GM12878 (cell line): ENCODE measurements around the gene SLC15A3. TPM values are rescaled to one million over a fixed set of nuclear protein-coding genes. Genes with fewer than 3 reads are reported as not detected.

Experiments
- ATAC-seq: fragments of 200-7000 bp; cut with Tn5 transposase; 3 replicates; pipeline ENCODE4 v1.9.1; 2020; ENCODE audit warnings: mild to moderate bottlenecking, moderate library complexity
- BruUV-seq: library from RNA; stranded (reverse); fragments of 400-500 nt; replicated peaks from 2 replicates; lab custom pipeline; 2021; lab: Mats Ljungman, UMichigan
- CTCF ChIA-PET: fragments of 300-600 bp; sonication (Branson Sonifier 250); formaldehyde crosslinking; extraction: SDS; loops from one replicate; lab custom pipeline; 2021; ENCODE audit warnings: inconsistent platforms; lab: Yijun Ruan, JAX
- POLR2A ChIA-PET: fragments of 350-600 bp; formaldehyde crosslinking; extraction: SDS; loops from one replicate; lab custom pipeline; 2021; ENCODE audit warnings: inconsistent platforms; lab: Charles Lee
- RAD21 ChIA-PET: fragments of 300-600 bp; sonication (Branson Sonifier 250); formaldehyde crosslinking; loops from one replicate; lab custom pipeline; 2023; ENCODE audit warnings: antibody characterized with exemption; ENCODE audit not compliant: unreplicated experiment; lab: Charles Lee
- SMC1A ChIA-PET: fragments of 300-600 bp; sonication (Branson Sonifier 250); formaldehyde crosslinking; loops from one replicate; lab custom pipeline; 2023; ENCODE audit not compliant: unreplicated experiment, uncharacterized antibody; lab: Charles Lee
- DNase-seq: peaks from one replicate; pipeline ENCODE4 v3.0.0-alpha.2; 2011; ENCODE audit warnings: low read depth, low spot score
- FAIRE-seq: peaks from 3 replicates; lab custom pipeline; 2011; peaks lifted over from hg19 to GRCh38; lab: Jason Lieb, UNC
- H2AFZ ChIP-seq: 2 replicates; pipeline ENCODE4 v1.6.0; 2011; ENCODE audit warnings: low read depth, low read length, control low read depth; ENCODE audit not compliant: control insufficient read depth
- H3K27ac ChIP-seq: 2 replicates; pipeline ENCODE4 v1.5.1; 2011; ENCODE audit warnings: control low read depth; ENCODE audit not compliant: control insufficient read depth, insufficient read depth
- H3K27me3 ChIP-seq, 2 experiments: replicated peaks in 1 of 2; 2 replicates each; pipeline versions ENCODE4 v1.6.0 to v1.6.1; 2011; ENCODE audit warnings: low read length in 1 of 2; ENCODE audit not compliant: control insufficient read depth in 2 of 2, insufficient read depth in 2 of 2
- H3K36me3 ChIP-seq, 2 experiments: 2 replicates each; pipeline ENCODE4 v1.5.1; 2011; ENCODE audit warnings: low read length in 1 of 2; ENCODE audit not compliant: control insufficient read depth in 2 of 2, insufficient read depth in 2 of 2
- H3K4me1 ChIP-seq: 2 replicates; pipeline ENCODE4 v1.6.1; 2011; ENCODE audit warnings: mild to moderate bottlenecking, low read length, moderate library complexity, mixed read lengths; ENCODE audit not compliant: control insufficient read depth, insufficient read depth
- H3K4me2 ChIP-seq: 2 replicates; pipeline ENCODE4 v1.6.0; 2011; ENCODE audit warnings: control low read depth; ENCODE audit not compliant: control insufficient read depth, insufficient read depth
- H3K4me3 ChIP-seq: fragments of 200-600 bp; sonication (generic); 2 replicates; pipeline ENCODE4 v1.5.1; 2016
- H3K79me2 ChIP-seq: 2 replicates; pipeline ENCODE4 v1.6.0; 2011; ENCODE audit warnings: low read length; ENCODE audit not compliant: control insufficient read depth, insufficient read depth
- H3K9ac ChIP-seq: 2 replicates; pipeline ENCODE4 v1.8.0; 2011; ENCODE audit warnings: low read length, control low read depth, mixed read lengths; ENCODE audit not compliant: control insufficient read depth, insufficient read depth
- H3K9me3 ChIP-seq: replicated peaks from 3 replicates; pipeline ENCODE4 v1.5.1; 2011; ENCODE audit warnings: mild to moderate bottlenecking, low read length; ENCODE audit not compliant: control insufficient read depth, insufficient read depth
- H4K20me1 ChIP-seq: 2 replicates; pipeline ENCODE4 v1.6.0; 2011; ENCODE audit not compliant: control insufficient read depth, insufficient read depth
- ASH2L ChIP-seq: fragments of 300-600, 200-600 bp; sonication (generic); IDR thresholded peaks from 2 replicates; pipeline ENCODE4 v1.6.1; 2017; ENCODE audit warnings: low read depth, mild to moderate bottlenecking, borderline replicate concordance
- ATF3 ChIP-seq: IDR thresholded peaks from 2 replicates; pipeline ENCODE4 v1.6.1; 2011; ENCODE audit warnings: low read depth, mild to moderate bottlenecking, low read length, moderate library complexity, borderline replicate concordance; ENCODE audit errors: extremely low read depth
- BHLHE40 ChIP-seq, 2 experiments: fragments of 450-650 bp in 1 of 2; IDR thresholded peaks; 2 replicates each; pipeline ENCODE4 v1.6.1; 2011 to 2017; ENCODE audit warnings: low read depth in 2 of 2, borderline replicate concordance in 1 of 2, improper control_type of control experiment in 1 of 2, low read length in 1 of 2, mild to moderate bottlenecking in 1 of 2
- CBX5 ChIP-seq: sonication (generic); IDR thresholded peaks from 2 replicates; pipeline ENCODE4 v1.6.1; 2016; ENCODE audit warnings: low read depth, moderate library complexity, mild to moderate bottlenecking, inconsistent platforms
- CREM ChIP-seq: IDR thresholded peaks from 2 replicates; pipeline ENCODE4 v1.6.1; 2014; ENCODE audit warnings: antibody characterized with exemption, low read depth
- ESRRA ChIP-seq: IDR thresholded peaks from 2 replicates; pipeline ENCODE4 v1.6.1; 2012; ENCODE audit warnings: mild to moderate bottlenecking, low read length, improper control_type of control experiment
- SIN3A ChIP-seq: IDR thresholded peaks from 2 replicates; pipeline ENCODE4 v1.6.1; 2012; ENCODE audit warnings: low read depth, low read length, improper control_type of control experiment
- WGBS: methylation state at CpG from one replicate; pipeline ENCODE4 v1.1.6; 2016; ENCODE audit warnings: low lambda C conversion rate; ENCODE audit not compliant: insufficient replicate concordance, insufficient coverage; ENCODE audit errors: missing lambda C conversion rate; 5-methylcytosine and 5-hydroxymethylcytosine counted together
- in situ Hi-C: fragments of 300-500 bp; cut with MboI; formaldehyde crosslinking; loops from 9 replicates; pipeline ENCODE4 v1.14.3; 2018; ENCODE audit warnings: mixed read lengths
- intact Hi-C: fragments of 100-400 bp; cut with micrococcal nuclease; formaldehyde crosslinking; loops from one replicate; pipeline ENCODE4 v1.14.2; 2022; ENCODE audit not compliant: unreplicated experiment
- polyA plus RNA-seq, 11 experiments: library from polyadenylated mRNA; depleted of rRNA in 4 of 11; unstranded in 6 of 11; stranded (reverse) in 5 of 11; fragments of >200 nt; fragmentation: Nextera tagmentation in 4 of 11; fragmentation: Illumina TruSeq in 1 of 11; extraction: Ambion mirVana in 4 of 11; extraction: Trizol in 1 of 11; gene quantifications; 1 replicate in 1 of 11; 2 replicates in 10 of 11; pipeline versions ENCODE4 v1.2.1 to v1.2.3, GENCODE V29; 2011 to 2016; ENCODE audit warnings: inconsistent platforms in 2 of 11, missing spikeins in 2 of 11, low read depth in 1 of 11
- total RNA-seq, 4 experiments: library from RNA; depleted of rRNA in 3 of 4; stranded (reverse); fragments of >200 nt in 3 of 4; fragmentation: Illumina TruSeq in 1 of 4; extraction: Trizol in 1 of 4; gene quantifications; 2 replicates each; pipeline versions ENCODE4 v1.2.1 to v1.2.3, GENCODE V29; 2013 to 2021
- TF ChIP-seq, protein P1 (sequence below): fragments of 450-650 bp; IDR thresholded peaks from 2 replicates; pipeline ENCODE4 v1.6.1; 2016; ENCODE audit warnings: mild to moderate bottlenecking
- TF ChIP-seq, protein P2 (sequence below): fragments of 450-650 bp; IDR thresholded peaks from 2 replicates; pipeline ENCODE4 v1.6.1; 2017; ENCODE audit warnings: mild to moderate bottlenecking, low read depth, inconsistent platforms; ENCODE audit not compliant: poor library complexity, severe bottlenecking
- TF ChIP-seq, protein P3 (sequence below): fragments of 150-350 bp; IDR thresholded peaks from 2 replicates; pipeline ENCODE4 v1.6.1; 2016; ENCODE audit warnings: low read depth, low read length
- TF ChIP-seq, protein P4 (sequence below): IDR thresholded peaks from 2 replicates; pipeline ENCODE4 v1.6.1; 2012; ENCODE audit warnings: low read depth, low read length, improper control_type of control experiment

SLC15A3 gene
- total and polyA plus RNA-seq, 10 of the 15 experiments (the other 5 are each of a cell fraction or from before 2014, with no cell fraction given): 17.7 to 102 (median 55.8) TPM

GRCh38 chr11:60890696-60891095, 61.3 kb downstream of the SLC15A3 start:
- intact Hi-C loops: no loop called here
- H3K36me3 ChIP-seq: peaks cover 9 to 26% of the 10 kb centered on the region in 2 experiments

More at GRCh38 chr11:60890696-60891095, 61.3 kb downstream of the SLC15A3 start:
- Histone ChIP-seq H3K27ac (no peak overlapping the region), H3K4me1 (no peaks in the 10 kb centered on the region), H4K20me1 (no peaks in the 10 kb centered on the region), H3K27me3 (no peaks in the 10 kb centered on the region), H3K4me3 (no peak overlapping the region), H2AFZ (no peak overlapping the region), H3K79me2 (no peaks in the 10 kb centered on the region), H3K4me2 (no peak overlapping the region), H3K9ac (no peak overlapping the region), H3K9me3 (no peaks in the 10 kb centered on the region)
- ChIA-PET SMC1A (no interaction called here), RAD21 (no interaction called here), POLR2A (interaction anchor here (0.6 kb wide), 2 partner anchors 41 to 115 kb away, joined by 3 to 5 read pairs; no protein-coding TSS in a partner anchor), CTCF (interaction anchor here (4.2 to 7.1 kb wide), 2 partner anchors 9 to 59 kb away, joined by 51 to 108 read pairs; no protein-coding TSS in a partner anchor)
- in situ Hi-C loops: loop anchor here (5.0 kb wide), 1 partner anchor 118 kb away; no protein-coding TSS in a partner anchor
- WGBS: 50% methylated on average over 5 of the region's 5 CpGs
- no peak for ATAC-seq
- no peak for FAIRE-seq
- TF ChIP-seq, protein P1, sequence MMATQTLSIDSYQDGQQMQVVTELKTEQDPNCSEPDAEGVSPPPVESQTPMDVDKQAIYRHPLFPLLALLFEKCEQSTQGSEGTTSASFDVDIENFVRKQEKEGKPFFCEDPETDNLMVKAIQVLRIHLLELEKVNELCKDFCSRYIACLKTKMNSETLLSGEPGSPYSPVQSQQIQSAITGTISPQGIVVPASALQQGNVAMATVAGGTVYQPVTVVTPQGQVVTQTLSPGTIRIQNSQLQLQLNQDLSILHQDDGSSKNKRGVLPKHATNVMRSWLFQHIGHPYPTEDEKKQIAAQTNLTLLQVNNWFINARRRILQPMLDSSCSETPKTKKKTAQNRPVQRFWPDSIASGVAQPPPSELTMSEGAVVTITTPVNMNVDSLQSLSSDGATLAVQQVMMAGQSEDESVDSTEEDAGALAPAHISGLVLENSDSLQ: no peak
- TF ChIP-seq, protein P2, sequence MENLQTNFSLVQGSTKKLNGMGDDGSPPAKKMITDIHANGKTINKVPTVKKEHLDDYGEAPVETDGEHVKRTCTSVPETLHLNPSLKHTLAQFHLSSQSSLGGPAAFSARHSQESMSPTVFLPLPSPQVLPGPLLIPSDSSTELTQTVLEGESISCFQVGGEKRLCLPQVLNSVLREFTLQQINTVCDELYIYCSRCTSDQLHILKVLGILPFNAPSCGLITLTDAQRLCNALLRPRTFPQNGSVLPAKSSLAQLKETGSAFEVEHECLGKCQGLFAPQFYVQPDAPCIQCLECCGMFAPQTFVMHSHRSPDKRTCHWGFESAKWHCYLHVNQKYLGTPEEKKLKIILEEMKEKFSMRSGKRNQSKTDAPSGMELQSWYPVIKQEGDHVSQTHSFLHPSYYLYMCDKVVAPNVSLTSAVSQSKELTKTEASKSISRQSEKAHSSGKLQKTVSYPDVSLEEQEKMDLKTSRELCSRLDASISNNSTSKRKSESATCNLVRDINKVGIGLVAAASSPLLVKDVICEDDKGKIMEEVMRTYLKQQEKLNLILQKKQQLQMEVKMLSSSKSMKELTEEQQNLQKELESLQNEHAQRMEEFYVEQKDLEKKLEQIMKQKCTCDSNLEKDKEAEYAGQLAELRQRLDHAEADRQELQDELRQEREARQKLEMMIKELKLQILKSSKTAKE: no peak
- TF ChIP-seq, protein P3, sequence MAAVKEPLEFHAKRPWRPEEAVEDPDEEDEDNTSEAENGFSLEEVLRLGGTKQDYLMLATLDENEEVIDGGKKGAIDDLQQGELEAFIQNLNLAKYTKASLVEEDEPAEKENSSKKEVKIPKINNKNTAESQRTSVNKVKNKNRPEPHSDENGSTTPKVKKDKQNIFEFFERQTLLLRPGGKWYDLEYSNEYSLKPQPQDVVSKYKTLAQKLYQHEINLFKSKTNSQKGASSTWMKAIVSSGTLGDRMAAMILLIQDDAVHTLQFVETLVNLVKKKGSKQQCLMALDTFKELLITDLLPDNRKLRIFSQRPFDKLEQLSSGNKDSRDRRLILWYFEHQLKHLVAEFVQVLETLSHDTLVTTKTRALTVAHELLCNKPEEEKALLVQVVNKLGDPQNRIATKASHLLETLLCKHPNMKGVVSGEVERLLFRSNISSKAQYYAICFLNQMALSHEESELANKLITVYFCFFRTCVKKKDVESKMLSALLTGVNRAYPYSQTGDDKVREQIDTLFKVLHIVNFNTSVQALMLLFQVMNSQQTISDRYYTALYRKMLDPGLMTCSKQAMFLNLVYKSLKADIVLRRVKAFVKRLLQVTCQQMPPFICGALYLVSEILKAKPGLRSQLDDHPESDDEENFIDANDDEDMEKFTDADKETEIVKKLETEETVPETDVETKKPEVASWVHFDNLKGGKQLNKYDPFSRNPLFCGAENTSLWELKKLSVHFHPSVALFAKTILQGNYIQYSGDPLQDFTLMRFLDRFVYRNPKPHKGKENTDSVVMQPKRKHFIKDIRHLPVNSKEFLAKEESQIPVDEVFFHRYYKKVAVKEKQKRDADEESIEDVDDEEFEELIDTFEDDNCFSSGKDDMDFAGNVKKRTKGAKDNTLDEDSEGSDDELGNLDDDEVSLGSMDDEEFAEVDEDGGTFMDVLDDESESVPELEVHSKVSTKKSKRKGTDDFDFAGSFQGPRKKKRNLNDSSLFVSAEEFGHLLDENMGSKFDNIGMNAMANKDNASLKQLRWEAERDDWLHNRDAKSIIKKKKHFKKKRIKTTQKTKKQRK: no peak
- TF ChIP-seq SIN3A (no peak), CREM (no peak), ASH2L (no peak), BHLHE40 (IDR thresholded peaks at IDR 0.05; ENCODE audit: borderline replicate concordance in 1 of 2, low read depth in 2 of 2, low read length in 1 of 2) (no peak), ESRRA (no peak), ATF3 (no peak), CBX5 (no peak)
- TF ChIP-seq, protein P4, sequence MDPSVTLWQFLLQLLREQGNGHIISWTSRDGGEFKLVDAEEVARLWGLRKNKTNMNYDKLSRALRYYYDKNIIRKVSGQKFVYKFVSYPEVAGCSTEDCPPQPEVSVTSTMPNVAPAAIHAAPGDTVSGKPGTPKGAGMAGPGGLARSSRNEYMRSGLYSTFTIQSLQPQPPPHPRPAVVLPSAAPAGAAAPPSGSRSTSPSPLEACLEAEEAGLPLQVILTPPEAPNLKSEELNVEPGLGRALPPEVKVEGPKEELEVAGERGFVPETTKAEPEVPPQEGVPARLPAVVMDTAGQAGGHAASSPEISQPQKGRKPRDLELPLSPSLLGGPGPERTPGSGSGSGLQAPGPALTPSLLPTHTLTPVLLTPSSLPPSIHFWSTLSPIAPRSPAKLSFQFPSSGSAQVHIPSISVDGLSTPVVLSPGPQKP: no peak
- DNase-seq: no peak
- BruUV-seq: no TSS peak
